ENCODE results near the gene DCAF8L2. TPM values are rescaled to one million over a fixed set of nuclear protein-coding genes. Genes with fewer than 3 reads are reported as not detected.

The DCAF8L2 gene
- total RNA-seq, 1 experiment from 2014 or later, result 2.1 TPM

Other genes starting within 250 kb of the DCAF8L2 start
- 0.20 and 0.30 TPM in 2 replicates for gene PPP4R3C, start 127.0 kb upstream of the DCAF8L2 start, total RNA-seq (2014; rRNA removed; shearing (Covaris generic))
- gene MAGEB10, start 217.6 kb downstream of the DCAF8L2 start, total RNA-seq (2014; rRNA removed; shearing (Covaris generic)), result 0.10 TPM in 1 of 2 replicates, not detected in the other